ENCODE data around the gene ARID4A. TPM values are rescaled to one million over a fixed set of nuclear protein-coding genes. Genes with fewer than 3 reads are reported as not detected.
A peak's percentile ranks its signal among the peaks of the same experiment; 100 is the strongest.
"Not testable (repeated sequence)": the region's sequence is repeated elsewhere in the genome, so short reads cannot be mapped to it uniquely, and the experiment has no call there.

The ARID4A gene
- total and polyA plus RNA-seq, 7 donors, result 4.2 to 31.9 (median 18.1) TPM

GRCh38 chr14:58309086-58309485 is 10.7 kb downstream of the ARID4A start:
- Histone ChIP-seq H3K9me3 (no peaks in the 10 kb centered on the region), H3K36me3 (peaks cover 0 to 70% (median 12%) of the 10 kb centered on the region in 4 donors), H3K27ac (no peak overlapping the region), H3K27me3 (no peaks in the 10 kb centered on the region), H3K4me1 (peaks cover 0 to 4% (median 0%) of the 10 kb centered on the region in 4 donors), H3K4me3 (no peak overlapping the region)
- no peak for TF ChIP-seq POLR2A (IDR thresholded peaks at IDR 0.05)
- TF ChIP-seq, protein P1, sequence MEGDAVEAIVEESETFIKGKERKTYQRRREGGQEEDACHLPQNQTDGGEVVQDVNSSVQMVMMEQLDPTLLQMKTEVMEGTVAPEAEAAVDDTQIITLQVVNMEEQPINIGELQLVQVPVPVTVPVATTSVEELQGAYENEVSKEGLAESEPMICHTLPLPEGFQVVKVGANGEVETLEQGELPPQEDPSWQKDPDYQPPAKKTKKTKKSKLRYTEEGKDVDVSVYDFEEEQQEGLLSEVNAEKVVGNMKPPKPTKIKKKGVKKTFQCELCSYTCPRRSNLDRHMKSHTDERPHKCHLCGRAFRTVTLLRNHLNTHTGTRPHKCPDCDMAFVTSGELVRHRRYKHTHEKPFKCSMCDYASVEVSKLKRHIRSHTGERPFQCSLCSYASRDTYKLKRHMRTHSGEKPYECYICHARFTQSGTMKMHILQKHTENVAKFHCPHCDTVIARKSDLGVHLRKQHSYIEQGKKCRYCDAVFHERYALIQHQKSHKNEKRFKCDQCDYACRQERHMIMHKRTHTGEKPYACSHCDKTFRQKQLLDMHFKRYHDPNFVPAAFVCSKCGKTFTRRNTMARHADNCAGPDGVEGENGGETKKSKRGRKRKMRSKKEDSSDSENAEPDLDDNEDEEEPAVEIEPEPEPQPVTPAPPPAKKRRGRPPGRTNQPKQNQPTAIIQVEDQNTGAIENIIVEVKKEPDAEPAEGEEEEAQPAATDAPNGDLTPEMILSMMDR (IDR thresholded peaks at IDR 0.05), result no peak
- TF ChIP-seq POLR2AphosphoS5 (IDR thresholded peaks at IDR 0.05), result no peak
- TF ChIP-seq EP300 (IDR thresholded peaks at IDR 0.05), result no peak
- WGBS, 2 donors, result 87 to 90% methylated on average over 2 of the region's 2 CpGs
- DNase-seq, result no peak
- intact Hi-C loops (cut with DNase I), result no loop called here

DNA sequence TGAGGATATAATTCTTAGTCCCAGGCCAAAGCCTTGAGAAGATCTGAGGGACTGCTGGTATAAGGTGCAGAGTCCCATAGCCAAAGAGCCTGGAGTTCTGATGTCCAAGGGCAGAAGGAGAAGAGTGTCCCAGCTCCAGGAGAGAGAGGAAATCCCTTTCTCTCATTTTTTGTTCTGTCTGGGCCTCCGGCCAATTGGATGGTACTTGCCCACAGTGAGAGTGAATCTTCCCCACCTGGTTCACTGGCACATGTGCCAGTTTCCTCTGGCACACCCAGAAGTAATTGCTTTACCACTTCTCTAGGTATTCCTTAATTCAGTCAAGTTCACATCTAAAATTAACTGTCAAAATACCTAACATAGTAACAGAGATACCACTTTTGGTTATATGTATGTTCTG is 15.3 kb downstream of the ARID4A start:
- no peak overlapping the region for H3K4me3 ChIP-seq
- TF ChIP-seq POLR2A (IDR thresholded peaks at IDR 0.05), result no peak
- no peaks in the 10 kb centered on the region for H3K4me1 ChIP-seq
- H3K9me3 ChIP-seq, result no peaks in the 10 kb centered on the region
- WGBS, 2 donors, result 35 to 74% methylated on average over 1 of the region's 1 CpG
- no peak for DNase-seq
- no peak overlapping the region for H3K27ac ChIP-seq
- intact Hi-C loops (cut with DNase I), result no loop called here
- H3K36me3 ChIP-seq, result peaks cover 2 to 51% (median 8%) of the 10 kb centered on the region in 4 donors
- no peaks in the 10 kb centered on the region for H3K27me3 ChIP-seq

DNA sequence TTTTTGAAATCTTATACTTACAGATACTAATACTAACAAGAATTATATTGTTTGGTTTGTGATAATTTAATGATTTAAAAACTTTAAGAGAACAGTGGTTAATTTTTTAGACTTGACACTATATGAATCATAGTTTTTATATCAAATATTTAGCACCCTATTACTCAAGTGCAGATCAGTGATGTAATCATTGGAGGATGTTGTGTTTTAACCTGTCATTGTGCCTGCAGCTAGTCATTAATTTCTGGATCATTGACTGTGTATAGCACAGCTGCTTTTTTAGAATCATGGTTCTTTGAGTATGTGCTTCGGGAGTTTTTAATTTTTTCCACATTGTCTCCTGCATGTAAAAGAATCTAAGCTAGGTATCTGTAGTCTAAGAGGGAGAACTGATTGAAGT is 17.3 kb downstream of the ARID4A start:
- WGBS, 2 donors, result 97% methylated on average over 1 of the region's 1 CpG

GRCh38 chr14:58327019-58327418 is 28.7 kb downstream of the ARID4A start:
- H3K36me3 ChIP-seq, result peaks cover 7 to 82% (median 40%) of the 10 kb centered on the region in 4 donors
- TF ChIP-seq POLR2AphosphoS5 (IDR thresholded peaks at IDR 0.05) (no peak), POLR2A (IDR thresholded peaks at IDR 0.05) (no peak), EP300 (IDR thresholded peaks at IDR 0.05) (no peak)
- TF ChIP-seq, protein P1 (IDR thresholded peaks at IDR 0.05), result no peak
- H3K4me3 ChIP-seq, result no peak overlapping the region
- H3K27me3 ChIP-seq, result no peaks in the 10 kb centered on the region
- H3K4me1 ChIP-seq, result peaks cover 0 to 21% (median 17%) of the 10 kb centered on the region in 4 donors
- H3K27ac ChIP-seq, result no peak overlapping the region
- 61 to 77% methylated on average over 1 of the region's 1 CpG for WGBS, 2 donors
- intact Hi-C loops (cut with DNase I), result no loop called here
- H3K9me3 ChIP-seq, result no peaks in the 10 kb centered on the region
- no peak for DNase-seq

More for the DNA sequence above, 17.3 kb downstream of the ARID4A start:
- H3K4me1 ChIP-seq, result no peaks in the 10 kb centered on the region
- intact Hi-C loops (cut with DNase I), result no loop called here
- DNase-seq, result no peak
- H3K9me3 ChIP-seq, result no peaks in the 10 kb centered on the region
- no peak overlapping the region for H3K4me3 ChIP-seq
- TF ChIP-seq POLR2AphosphoS5 (IDR thresholded peaks at IDR 0.05) (no peak), EP300 (IDR thresholded peaks at IDR 0.05) (no peak), POLR2A (IDR thresholded peaks at IDR 0.05) (no peak)
- TF ChIP-seq, protein P1 (IDR thresholded peaks at IDR 0.05), result no peak
- H3K36me3 ChIP-seq, result peaks cover 5 to 60% (median 20%) of the 10 kb centered on the region in 4 donors
- H3K27ac ChIP-seq, result no peak overlapping the region
- no peaks in the 10 kb centered on the region for H3K27me3 ChIP-seq

GRCh38 chr14:58331111-58331510 is 32.8 kb downstream of the ARID4A start:
- H3K27me3 ChIP-seq, result no peaks in the 10 kb centered on the region
- no peak for TF ChIP-seq EP300 (IDR thresholded peaks at IDR 0.05)
- TF ChIP-seq POLR2AphosphoS5 (IDR thresholded peaks at IDR 0.05), result peak in 3 of 4 donors; percentile 31 to 67 (median 57)
- intact Hi-C loops (cut with DNase I), result no loop called here
- WGBS, 2 donors, result 1 to 4% methylated on average over 5 of the region's 5 CpGs
- H3K27ac ChIP-seq, result peak overlapping the region; percentile 61 to 69 (median 64)
- H3K9me3 ChIP-seq, result no peaks in the 10 kb centered on the region
- peak; percentile 92 for DNase-seq
- H3K36me3 ChIP-seq, result peaks cover 0 to 55% (median 20%) of the 10 kb centered on the region in 4 donors
- peaks cover 0 to 27% (median 22%) of the 10 kb centered on the region in 4 donors for H3K4me1 ChIP-seq
- peak overlapping the region in 3 of 4 donors; percentile 21 to 32 (median 29) for H3K4me3 ChIP-seq

DNA sequence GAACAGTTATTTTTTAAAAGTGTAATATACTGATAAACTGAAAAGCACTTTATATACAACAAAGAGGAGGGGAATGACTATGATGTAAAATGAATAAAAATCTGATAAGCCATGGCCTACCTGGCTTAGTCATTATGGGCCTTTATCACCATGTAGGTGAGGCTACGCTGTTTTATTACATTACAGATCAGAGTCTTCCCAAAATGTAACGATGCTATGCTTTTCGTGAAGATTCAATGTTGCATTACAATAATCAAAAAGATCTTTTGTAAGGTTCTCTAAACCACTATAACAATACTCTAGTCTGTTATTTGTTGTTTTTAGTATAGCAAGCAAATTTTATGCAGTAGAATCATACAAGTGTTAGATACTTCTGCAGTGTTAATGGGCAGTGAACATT is 34.2 kb downstream of the ARID4A start:
- WGBS, 2 donors, result 68 to 87% methylated on average over 3 of the region's 3 CpGs
- no peaks in the 10 kb centered on the region for H3K27me3 ChIP-seq
- H3K27ac ChIP-seq, result peak overlapping the region in 3 of 4 donors; percentile 28 to 69 (median 67)
- DNase-seq, result no peak
- peaks cover 0 to 48% (median 12%) of the 10 kb centered on the region in 4 donors for H3K36me3 ChIP-seq
- intact Hi-C loops (cut with DNase I), result no loop called here
- peaks cover 0 to 27% (median 22%) of the 10 kb centered on the region in 4 donors for H3K4me1 ChIP-seq
- H3K4me3 ChIP-seq, result no peak overlapping the region
- no peaks in the 10 kb centered on the region for H3K9me3 ChIP-seq
- TF ChIP-seq EP300 (IDR thresholded peaks at IDR 0.05) (no peak), POLR2AphosphoS5 (IDR thresholded peaks at IDR 0.05) (no peak), POLR2A (IDR thresholded peaks at IDR 0.05) (no peak)
- TF ChIP-seq, protein P1 (IDR thresholded peaks at IDR 0.05), result no peak

DNA sequence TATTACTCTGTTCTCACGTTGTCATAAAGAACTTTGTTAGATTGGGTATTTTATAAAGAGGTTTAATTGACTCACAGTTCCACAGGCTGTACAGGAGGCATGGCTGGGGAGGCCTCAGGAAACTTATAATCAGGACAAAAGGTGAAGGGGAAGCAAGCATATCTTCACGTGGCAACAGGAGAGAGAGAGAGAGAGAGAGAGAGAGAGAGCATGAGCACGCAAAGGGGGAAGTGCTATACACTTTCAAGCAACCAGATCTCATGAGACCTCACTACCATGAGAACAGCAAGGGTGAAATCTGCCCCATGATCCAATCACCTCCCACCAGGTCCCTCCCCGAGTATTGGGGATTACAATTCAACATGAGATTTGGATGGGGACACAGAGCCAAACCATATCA is 41.3 kb downstream of the ARID4A start:
- H3K4me1 ChIP-seq; H3K27me3 ChIP-seq; H3K9me3 ChIP-seq; DNase-seq; H3K27ac ChIP-seq; intact Hi-C loops (cut with DNase I); H3K4me3 ChIP-seq: not testable (repeated sequence)
- H3K36me3 ChIP-seq, result peaks cover 0 to 51% (median 7%) of the 10 kb centered on the region in 4 donors
- WGBS, 2 donors, result 73 to 83% methylated on average over 4 of the region's 4 CpGs

Measured in sigmoid colon (tissue), 7 donors.